NCI-H1436 treated with DMSO at 0.1 percent for 48 hours (cell line): ENCODE results near the gene SPG7.
"Not testable (repeated sequence)": the region's sequence is repeated elsewhere in the genome, so short reads cannot be mapped to it uniquely, and the experiment has no call there.

ENCODE experiments used
- DNase-seq: peaks from one replicate; lab custom pipeline; 2025; lab: John Stamatoyannopoulos, UW

The SPG7 gene

GRCh38 chr16:89564476-89565255, 56.5 kb downstream of the SPG7 start:
- DNase-seq: no peak

- DNase-seq: no peak
Observed at GRCh38 chr16:89565256-89565505, 57.0 kb downstream of the SPG7 start.

GRCh38 chr16:89565506-89566372, 57.5 kb downstream of the SPG7 start:
- DNase-seq: no peak

- no peak for DNase-seq
Observed at GRCh38 chr16:89567656-89568594, 59.7 kb downstream of the SPG7 start.

GRCh38 chr16:89569506-89570341, 61.5 kb downstream of the SPG7 start:
- no peak for DNase-seq

- no peak for DNase-seq
Observed at GRCh38 chr16:89570342-89570923, 62.2 kb downstream of the SPG7 start.

- not testable (repeated sequence) for DNase-seq
Observed at GRCh38 chr16:89570983-89571598, 62.9 kb downstream of the SPG7 start.

GRCh38 chr16:89571636-89572035, 63.4 kb downstream of the SPG7 start:
- DNase-seq: no peak

GRCh38 chr16:89572073-89572484, 63.9 kb downstream of the SPG7 start:
- DNase-seq: no peak

GRCh38 chr16:89572485-89573205, 64.4 kb downstream of the SPG7 start:
- no peak for DNase-seq

- no peak for DNase-seq
Observed at GRCh38 chr16:89573826-89574680, 65.8 kb downstream of the SPG7 start.

GRCh38 chr16:89574681-89575246, 66.6 kb downstream of the SPG7 start:
- DNase-seq: no peak

GRCh38 chr16:89575247-89576152, 67.3 kb downstream of the SPG7 start, which contains the start of gene CPNE7:
Gene CPNE7, plus strand, starts transcription at chr16:89575758. Its CDS starts 140 bp downstream, at chr16:89575898.
- DNase-seq: no peak

- no peak for DNase-seq
Observed at GRCh38 chr16:89576153-89577054, 68.2 kb downstream of the SPG7 start.

GRCh38 chr16:89577055-89577759, 69.0 kb downstream of the SPG7 start:
- DNase-seq: no peak

- no peak for DNase-seq
Observed at GRCh38 chr16:89579351-89579750, 71.1 kb downstream of the SPG7 start.
